Neural cell (in vitro differentiated cells): ENCODE data around the gene FAM9C. TPM values are rescaled to one million over a fixed set of nuclear protein-coding genes. Genes with fewer than 3 reads are reported as not detected.

Experiments used
- H2AFZ ChIP-seq: fragments of 200-600, 300-800 bp; sonication (generic), shearing (Covaris generic); 2 replicates; pipeline ENCODE4 v1.6.0; 2014; ENCODE audit warnings: low read depth, mild to moderate bottlenecking, antibody characterized with exemption, low read length, moderate library complexity
- H3F3A ChIP-seq: fragments of 200-600 bp; shearing (Covaris generic); 2 replicates; pipeline ENCODE4 v1.6.1; 2016; ENCODE audit warnings: mild to moderate bottlenecking, moderate library complexity, mixed read lengths, antibody characterized with exemption, low read length; ENCODE audit not compliant: insufficient read depth, poor library complexity, severe bottlenecking
- H3K27ac ChIP-seq: fragments of 200-600, 300-800 bp; sonication (generic), shearing (Covaris generic); 2 replicates; pipeline ENCODE4 v1.5.1; 2014; ENCODE audit warnings: mild to moderate bottlenecking, low read length, moderate library complexity
- H3K27me3 ChIP-seq: fragments of 300-800, 200-600 bp; sonication (generic), shearing (Covaris generic); 2 replicates; pipeline ENCODE4 v1.6.0; 2014; ENCODE audit warnings: mild to moderate bottlenecking, low read depth, low read length, moderate library complexity; ENCODE audit not compliant: insufficient read depth
- H3K36me3 ChIP-seq: fragments of 300-800, 200-600 bp; sonication (generic), shearing (Covaris generic); 2 replicates; pipeline ENCODE4 v1.5.1; 2014; ENCODE audit warnings: mild to moderate bottlenecking, antibody characterized with exemption, low read length, moderate library complexity; ENCODE audit not compliant: insufficient read depth
- H3K4me2 ChIP-seq: fragments of 300-800, 200-600 bp; sonication (generic), shearing (Covaris generic); 2 replicates; pipeline ENCODE4 v1.6.0; 2014; ENCODE audit warnings: mild to moderate bottlenecking, low read length
- H3K4me3 ChIP-seq: fragments of 300-800, 200-600 bp; sonication (generic), shearing (Covaris generic); 2 replicates; pipeline ENCODE4 v1.5.1; 2014; ENCODE audit warnings: mild to moderate bottlenecking, low read length, moderate library complexity
- H3K79me2 ChIP-seq: fragments of 200-600 bp; shearing (Covaris generic); replicated peaks from 2 replicates; pipeline ENCODE4 v1.6.0; 2014; ENCODE audit warnings: mild to moderate bottlenecking, low read length, moderate library complexity; ENCODE audit not compliant: insufficient read depth
- H3K9ac ChIP-seq: fragments of 300-800, 200-600 bp; sonication (generic), shearing (Covaris generic); 2 replicates; pipeline ENCODE4 v1.6.1; 2016; ENCODE audit warnings: mild to moderate bottlenecking, low read length, mixed read lengths
- H3K9me2 ChIP-seq: fragments of 200-600 bp; shearing (Covaris generic); 2 replicates; pipeline ENCODE4 v1.6.1; 2016; ENCODE audit warnings: mild to moderate bottlenecking, low read length, mixed read lengths; ENCODE audit not compliant: insufficient read depth
- H3K9me3 ChIP-seq: fragments of 200-600, 300-800 bp; sonication (generic), shearing (Covaris generic); 2 replicates; pipeline ENCODE4 v1.6.1; 2016; ENCODE audit warnings: mild to moderate bottlenecking, mixed run types, low read length, moderate library complexity, mixed read lengths
- H4K20me1 ChIP-seq: fragments of 200-600 bp; shearing (Covaris generic); 2 replicates; pipeline ENCODE4 v1.6.1; 2016; ENCODE audit warnings: mild to moderate bottlenecking, mixed run types; ENCODE audit not compliant: insufficient read depth
- EP300 ChIP-seq: fragments of 450-650 bp; conservative IDR thresholded peaks from 2 replicates; pipeline ENCODE4 v1.6.1; 2014; ENCODE audit warnings: antibody characterized with exemption, mild to moderate bottlenecking, moderate library complexity; ENCODE audit not compliant: poor library complexity, severe bottlenecking
- EZH2 ChIP-seq: fragments of 200-600, 300-800 bp; shearing (Covaris generic), sonication (generic); IDR thresholded peaks from 2 replicates; pipeline ENCODE4 v1.6.1; 2014; ENCODE audit warnings: antibody characterized with exemption, low read length, borderline replicate concordance, mild to moderate bottlenecking; ENCODE audit not compliant: insufficient read depth, poor library complexity, severe bottlenecking
- MXI1 ChIP-seq: fragments of 450-650 bp; conservative IDR thresholded peaks from 2 replicates; pipeline ENCODE4 v1.6.1; 2014; ENCODE audit warnings: antibody characterized with exemption, mild to moderate bottlenecking; ENCODE audit not compliant: poor library complexity, severe bottlenecking
- POLR2AphosphoS5 ChIP-seq: IDR thresholded peaks from 2 replicates; pipeline ENCODE4 v1.6.1; 2012
- RAD21 ChIP-seq: fragments of 450-650 bp; conservative IDR thresholded peaks from 2 replicates; pipeline ENCODE4 v1.6.1; 2014; ENCODE audit warnings: antibody characterized with exemption, mild to moderate bottlenecking, moderate library complexity
- SMC3 ChIP-seq: fragments of 450-650 bp; conservative IDR thresholded peaks from 2 replicates; pipeline ENCODE4 v1.6.1; 2014; ENCODE audit warnings: antibody characterized with exemption, mild to moderate bottlenecking, moderate library complexity; ENCODE audit not compliant: poor library complexity
- TAF1 ChIP-seq: IDR thresholded peaks from 2 replicates; pipeline ENCODE4 v1.6.1; 2012; ENCODE audit warnings: low read depth
- polyA plus RNA-seq: library from polyadenylated mRNA; depleted of rRNA; stranded (reverse); fragments of >200 nt; gene quantifications from 2 replicates; pipeline ENCODE4 v1.2.3, GENCODE V29; 2014
- TF ChIP-seq, protein P1 (sequence below): fragments of 450-650 bp; IDR thresholded peaks from 2 replicates; pipeline ENCODE4 v1.5.1; 2014; ENCODE audit warnings: antibody characterized with exemption, mild to moderate bottlenecking, moderate library complexity; ENCODE audit not compliant: poor library complexity, severe bottlenecking
- TF ChIP-seq, protein P2 (sequence below): IDR thresholded peaks from 2 replicates; pipeline ENCODE4 v1.6.1; 2012; ENCODE audit warnings: borderline replicate concordance

FAM9C gene
- polyA plus RNA-seq, 1 donor from 2014 or later: not detected

DNA sequence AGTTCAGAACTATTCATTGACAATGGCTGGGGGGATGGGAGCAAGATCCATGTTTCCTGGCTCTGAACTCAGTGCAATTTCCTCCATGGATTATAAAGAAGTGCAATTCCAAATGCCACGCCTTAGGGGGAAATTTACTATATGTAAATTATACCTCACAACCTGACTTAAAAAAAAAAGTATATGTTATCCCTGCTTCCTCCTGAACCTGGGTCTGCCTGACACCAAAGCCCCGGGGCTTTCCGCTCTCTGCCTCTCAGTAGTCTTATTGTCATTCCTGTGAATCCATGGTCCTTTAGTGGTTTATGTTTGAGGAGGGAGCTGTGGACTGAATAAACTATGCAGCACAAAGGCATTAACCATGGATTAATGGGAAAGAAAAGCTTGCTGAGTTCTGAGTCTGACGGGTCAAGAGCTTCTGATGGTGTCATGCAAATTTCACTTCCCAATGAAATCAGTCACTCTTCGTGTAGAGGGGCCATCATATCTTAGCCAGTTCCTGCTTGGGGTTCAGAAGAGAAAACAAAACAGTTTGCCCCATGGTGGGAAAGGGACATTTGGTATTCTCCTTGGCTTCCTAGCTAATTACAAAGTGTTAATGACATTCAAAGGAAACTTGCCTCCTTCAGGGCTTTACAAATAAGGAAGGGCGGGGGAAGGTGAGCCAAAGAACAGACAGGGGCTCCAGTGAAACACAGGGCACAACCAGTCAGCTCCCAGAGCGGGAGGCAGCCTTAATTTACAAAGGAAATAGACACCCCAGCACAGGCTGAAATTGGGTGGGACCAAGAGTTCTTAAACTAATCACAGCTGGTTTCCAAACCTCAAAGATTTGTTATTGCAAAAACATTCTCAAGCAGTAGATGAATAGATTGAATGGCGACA is 14.3 kb downstream of the FAM9C start:
- H3K4me2 ChIP-seq: no peak overlapping the region
- H3K9ac ChIP-seq: no peak overlapping the region
- no peaks in the 10 kb centered on the region for H3F3A ChIP-seq
- no peaks in the 10 kb centered on the region for H4K20me1 ChIP-seq
- H2AFZ ChIP-seq: no peak overlapping the region
- no peaks in the 10 kb centered on the region for H3K27me3 ChIP-seq
- H3K9me2 ChIP-seq: no peaks in the 10 kb centered on the region
- no peak overlapping the region for H3K27ac ChIP-seq
- H3K9me3 ChIP-seq: no peaks in the 10 kb centered on the region
- no peaks in the 10 kb centered on the region for H3K79me2 ChIP-seq
- TF ChIP-seq RAD21 (no peak), TAF1 (no peak), MXI1 (no peak), EZH2 (no peak), POLR2AphosphoS5 (no peak), EP300 (no peak)
- TF ChIP-seq, protein P1, sequence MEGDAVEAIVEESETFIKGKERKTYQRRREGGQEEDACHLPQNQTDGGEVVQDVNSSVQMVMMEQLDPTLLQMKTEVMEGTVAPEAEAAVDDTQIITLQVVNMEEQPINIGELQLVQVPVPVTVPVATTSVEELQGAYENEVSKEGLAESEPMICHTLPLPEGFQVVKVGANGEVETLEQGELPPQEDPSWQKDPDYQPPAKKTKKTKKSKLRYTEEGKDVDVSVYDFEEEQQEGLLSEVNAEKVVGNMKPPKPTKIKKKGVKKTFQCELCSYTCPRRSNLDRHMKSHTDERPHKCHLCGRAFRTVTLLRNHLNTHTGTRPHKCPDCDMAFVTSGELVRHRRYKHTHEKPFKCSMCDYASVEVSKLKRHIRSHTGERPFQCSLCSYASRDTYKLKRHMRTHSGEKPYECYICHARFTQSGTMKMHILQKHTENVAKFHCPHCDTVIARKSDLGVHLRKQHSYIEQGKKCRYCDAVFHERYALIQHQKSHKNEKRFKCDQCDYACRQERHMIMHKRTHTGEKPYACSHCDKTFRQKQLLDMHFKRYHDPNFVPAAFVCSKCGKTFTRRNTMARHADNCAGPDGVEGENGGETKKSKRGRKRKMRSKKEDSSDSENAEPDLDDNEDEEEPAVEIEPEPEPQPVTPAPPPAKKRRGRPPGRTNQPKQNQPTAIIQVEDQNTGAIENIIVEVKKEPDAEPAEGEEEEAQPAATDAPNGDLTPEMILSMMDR: no peak
- TF ChIP-seq, protein P2, sequence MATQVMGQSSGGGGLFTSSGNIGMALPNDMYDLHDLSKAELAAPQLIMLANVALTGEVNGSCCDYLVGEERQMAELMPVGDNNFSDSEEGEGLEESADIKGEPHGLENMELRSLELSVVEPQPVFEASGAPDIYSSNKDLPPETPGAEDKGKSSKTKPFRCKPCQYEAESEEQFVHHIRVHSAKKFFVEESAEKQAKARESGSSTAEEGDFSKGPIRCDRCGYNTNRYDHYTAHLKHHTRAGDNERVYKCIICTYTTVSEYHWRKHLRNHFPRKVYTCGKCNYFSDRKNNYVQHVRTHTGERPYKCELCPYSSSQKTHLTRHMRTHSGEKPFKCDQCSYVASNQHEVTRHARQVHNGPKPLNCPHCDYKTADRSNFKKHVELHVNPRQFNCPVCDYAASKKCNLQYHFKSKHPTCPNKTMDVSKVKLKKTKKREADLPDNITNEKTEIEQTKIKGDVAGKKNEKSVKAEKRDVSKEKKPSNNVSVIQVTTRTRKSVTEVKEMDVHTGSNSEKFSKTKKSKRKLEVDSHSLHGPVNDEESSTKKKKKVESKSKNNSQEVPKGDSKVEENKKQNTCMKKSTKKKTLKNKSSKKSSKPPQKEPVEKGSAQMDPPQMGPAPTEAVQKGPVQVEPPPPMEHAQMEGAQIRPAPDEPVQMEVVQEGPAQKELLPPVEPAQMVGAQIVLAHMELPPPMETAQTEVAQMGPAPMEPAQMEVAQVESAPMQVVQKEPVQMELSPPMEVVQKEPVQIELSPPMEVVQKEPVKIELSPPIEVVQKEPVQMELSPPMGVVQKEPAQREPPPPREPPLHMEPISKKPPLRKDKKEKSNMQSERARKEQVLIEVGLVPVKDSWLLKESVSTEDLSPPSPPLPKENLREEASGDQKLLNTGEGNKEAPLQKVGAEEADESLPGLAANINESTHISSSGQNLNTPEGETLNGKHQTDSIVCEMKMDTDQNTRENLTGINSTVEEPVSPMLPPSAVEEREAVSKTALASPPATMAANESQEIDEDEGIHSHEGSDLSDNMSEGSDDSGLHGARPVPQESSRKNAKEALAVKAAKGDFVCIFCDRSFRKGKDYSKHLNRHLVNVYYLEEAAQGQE: no peak
- H3K36me3 ChIP-seq: no peaks in the 10 kb centered on the region
- H3K4me3 ChIP-seq: no peak overlapping the region

DNA sequence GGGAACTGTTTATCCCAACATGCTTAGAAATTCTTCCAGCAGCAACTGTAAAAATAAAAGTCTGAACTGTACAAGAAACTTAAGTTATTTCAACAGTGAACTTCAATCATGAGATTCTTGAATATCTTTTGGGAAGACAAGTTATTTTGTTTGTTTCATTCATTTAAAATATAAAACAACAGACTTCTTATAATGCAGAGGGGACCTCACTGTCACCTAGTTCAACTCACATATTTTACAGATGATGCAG is 14.9 kb downstream of the FAM9C start:
- TF ChIP-seq MXI1: no peak
- TF ChIP-seq, protein P2: no peak
- TF ChIP-seq, protein P1: no peak
- TF ChIP-seq TAF1: no peak
- TF ChIP-seq RAD21: no peak
- TF ChIP-seq SMC3: no peak
- no peak for TF ChIP-seq EZH2
- TF ChIP-seq POLR2AphosphoS5: no peak
- no peak overlapping the region for H3K4me2 ChIP-seq
- no peak overlapping the region for H2AFZ ChIP-seq
- no peaks in the 10 kb centered on the region for H3K9me3 ChIP-seq
- H3K27me3 ChIP-seq: no peaks in the 10 kb centered on the region
- H3K27ac ChIP-seq: no peak overlapping the region
- no peaks in the 10 kb centered on the region for H3F3A ChIP-seq
- no peaks in the 10 kb centered on the region for H3K36me3 ChIP-seq
- H3K9me2 ChIP-seq: no peaks in the 10 kb centered on the region
- H3K79me2 ChIP-seq: no peaks in the 10 kb centered on the region
- no peak overlapping the region for H3K4me3 ChIP-seq
- H3K9ac ChIP-seq: no peak overlapping the region
- no peaks in the 10 kb centered on the region for H4K20me1 ChIP-seq
